Gastrocnemius medialis (tissue), 4 donors: ENCODE data around the gene CFLAR.

Experiments
- CTCF ChIP-seq, 5 experiments: fragments of 450-650 bp in 3 of 5; fragments of 200-600 bp in 2 of 5; sonication (generic) in 2 of 5; IDR thresholded peaks in 4 of 5; conservative IDR thresholded peaks in 1 of 5; 1 replicate in 4 of 5; 2 replicates in 1 of 5; pipeline ENCODE4 v1.5.1; 2016 to 2019; ENCODE audit warnings: antibody characterized with exemption in 5 of 5, mild to moderate bottlenecking in 3 of 5, moderate library complexity in 3 of 5
- POLR2A ChIP-seq, 2 donors: fragments of 450-650 bp; IDR thresholded peaks; one replicate each; pipeline ENCODE4 v1.6.1; 2017; ENCODE audit warnings: antibody characterized with exemption in 2 of 2, mild to moderate bottlenecking in 2 of 2, moderate library complexity in 2 of 2

GRCh38 chr2:201203916-201204654, 88.1 kb downstream of the CFLAR start:
- TF ChIP-seq CTCF (IDR thresholded peaks at IDR 0.05 in 4 of 5, conservative IDR thresholded peaks at IDR 0.05 in 1 of 5) (no peak), POLR2A (IDR thresholded peaks at IDR 0.05) (no peak)
